Effector memory CD8-positive, alpha-beta T cell (primary cell): ENCODE results near the gene ZNF618.
A peak's percentile ranks its signal among the peaks of the same experiment; 100 is the strongest.

ENCODE experiments used
- ATAC-seq: fragments of 150-1000 bp; cut with Tn5 transposase; replicated peaks from 2 replicates; pipeline ENCODE4 v1.10.0; 2021; ENCODE audit warnings: mild to moderate bottlenecking, moderate library complexity
- DNase-seq, 3 experiments: peaks; one replicate each; pipeline ENCODE4 v3.0.0; 2021
- H3K27ac Mint-ChIP-seq, 2 donors: one replicate each; pipeline ENCODE4 v1.8.0; 2022; ENCODE audit warnings: mild to moderate bottlenecking in 2 of 2, mixed read lengths in 2 of 2, moderate library complexity in 2 of 2
- H3K27me3 Mint-ChIP-seq, 2 donors: one replicate each; pipeline ENCODE4 v1.8.0; 2022; ENCODE audit warnings: mixed read lengths in 2 of 2
- H3K36me3 Mint-ChIP-seq: one replicate; pipeline ENCODE4 v1.8.0; 2022; ENCODE audit warnings: mild to moderate bottlenecking, moderate library complexity, mixed read lengths; ENCODE audit not compliant: insufficient read depth
- H3K4me1 Mint-ChIP-seq, 2 donors: one replicate each; pipeline ENCODE4 v1.8.0; 2022; ENCODE audit warnings: low read depth in 2 of 2, mixed read lengths in 2 of 2
- H3K4me3 Mint-ChIP-seq, 2 donors: one replicate each; pipeline ENCODE4 v1.8.0; 2022; ENCODE audit warnings: mild to moderate bottlenecking in 2 of 2, mixed read lengths in 2 of 2, moderate library complexity in 2 of 2
- H3K9me3 Mint-ChIP-seq, 2 donors: one replicate each; pipeline ENCODE4 v1.8.0; 2022; ENCODE audit warnings: mixed read lengths in 2 of 2

Gene ZNF618

GRCh38 chr9:114085387-114085789 lies 209.3 kb downstream of the ZNF618 start:
- Mint-ChIP-seq H3K9me3 (no peaks in the 10 kb centered on the region), H3K27me3 (peaks cover 9 to 76% of the 10 kb centered on the region in 2 donors), H3K4me1 (no peaks in the 10 kb centered on the region), H3K27ac (no peak overlapping the region), H3K4me3 (no peak overlapping the region), H3K36me3 (no peaks in the 10 kb centered on the region)
- ATAC-seq: no peak
- no peak for DNase-seq

GRCh38 chr9:114086009-114086408 lies 209.9 kb downstream of the ZNF618 start:
- no peaks in the 10 kb centered on the region for H3K9me3 Mint-ChIP-seq
- H3K27ac Mint-ChIP-seq: no peak overlapping the region
- no peaks in the 10 kb centered on the region for H3K36me3 Mint-ChIP-seq
- peaks cover 14 to 77% of the 10 kb centered on the region in 2 donors for H3K27me3 Mint-ChIP-seq
- ATAC-seq (no peak), DNase-seq (no peak)
- H3K4me3 Mint-ChIP-seq: no peak overlapping the region
- H3K4me1 Mint-ChIP-seq: no peaks in the 10 kb centered on the region

GRCh38 chr9:114086607-114087006 lies 210.5 kb downstream of the ZNF618 start:
- Mint-ChIP-seq H3K36me3 (no peaks in the 10 kb centered on the region), H3K4me3 (no peak overlapping the region), H3K9me3 (no peaks in the 10 kb centered on the region), H3K27me3 (peaks cover 14 to 77% of the 10 kb centered on the region in 2 donors), H3K27ac (no peak overlapping the region), H3K4me1 (no peaks in the 10 kb centered on the region)
- ATAC-seq: no peak
- no peak for DNase-seq

GRCh38 chr9:114087721-114088120 lies 211.6 kb downstream of the ZNF618 start:
- no peaks in the 10 kb centered on the region for H3K9me3 Mint-ChIP-seq
- DNase-seq (no peak), ATAC-seq (no peak)
- H3K4me1 Mint-ChIP-seq: no peaks in the 10 kb centered on the region
- no peak overlapping the region for H3K27ac Mint-ChIP-seq
- no peak overlapping the region for H3K4me3 Mint-ChIP-seq
- peaks cover 16 to 84% of the 10 kb centered on the region in 2 donors for H3K27me3 Mint-ChIP-seq
- no peaks in the 10 kb centered on the region for H3K36me3 Mint-ChIP-seq

GRCh38 chr9:114088571-114089170 lies 212.6 kb downstream of the ZNF618 start:
- Mint-ChIP-seq H3K27ac (no peak overlapping the region), H3K36me3 (no peaks in the 10 kb centered on the region), H3K4me1 (no peaks in the 10 kb centered on the region), H3K9me3 (no peaks in the 10 kb centered on the region), H3K4me3 (no peak overlapping the region), H3K27me3 (peaks cover 26 to 94% of the 10 kb centered on the region in 2 donors)
- DNase-seq (no peak), ATAC-seq (no peak)

GRCh38 chr9:114089206-114089840 lies 213.2 kb downstream of the ZNF618 start:
- DNase-seq (no peak), ATAC-seq (no peak)
- peaks cover 28 to 97% of the 10 kb centered on the region in 2 donors for H3K27me3 Mint-ChIP-seq
- H3K36me3 Mint-ChIP-seq: no peaks in the 10 kb centered on the region
- H3K27ac Mint-ChIP-seq: no peak overlapping the region
- no peak overlapping the region for H3K4me3 Mint-ChIP-seq
- H3K9me3 Mint-ChIP-seq: no peaks in the 10 kb centered on the region
- no peaks in the 10 kb centered on the region for H3K4me1 Mint-ChIP-seq

- Mint-ChIP-seq H3K36me3 (no peaks in the 10 kb centered on the region), H3K9me3 (no peaks in the 10 kb centered on the region), H3K4me3 (no peak overlapping the region), H3K27me3 (peaks cover 40 to 98% of the 10 kb centered on the region in 2 donors), H3K27ac (peak overlapping the region in 1 of 2 donors; percentile 25), H3K4me1 (no peaks in the 10 kb centered on the region)
- DNase-seq: no peak
- no peak for ATAC-seq
Observed at GRCh38 chr9:114090798-114091197, 214.7 kb downstream of the ZNF618 start.

- Mint-ChIP-seq H3K27me3 (peaks cover 48 to 98% of the 10 kb centered on the region in 2 donors), H3K4me1 (peaks cover under 1 to 5% of the 10 kb centered on the region in 2 donors), H3K9me3 (no peaks in the 10 kb centered on the region), H3K36me3 (no peaks in the 10 kb centered on the region), H3K4me3 (no peak overlapping the region), H3K27ac (no peak overlapping the region)
- DNase-seq (no peak), ATAC-seq (no peak)
Observed at GRCh38 chr9:114091711-114092110, 215.6 kb downstream of the ZNF618 start.

- no peak overlapping the region for H3K4me3 Mint-ChIP-seq
- H3K27me3 Mint-ChIP-seq: peaks cover 55 to 98% of the 10 kb centered on the region in 2 donors
- DNase-seq (no peak), ATAC-seq (no peak)
- peaks cover 4 to 7% of the 10 kb centered on the region in 2 donors for H3K4me1 Mint-ChIP-seq
- no peak overlapping the region for H3K27ac Mint-ChIP-seq
- H3K36me3 Mint-ChIP-seq: no peaks in the 10 kb centered on the region
- no peaks in the 10 kb centered on the region for H3K9me3 Mint-ChIP-seq
Observed at GRCh38 chr9:114092336-114092735, 216.2 kb downstream of the ZNF618 start.

- no peaks in the 10 kb centered on the region for H3K9me3 Mint-ChIP-seq
- peaks cover 59 to 97% of the 10 kb centered on the region in 2 donors for H3K27me3 Mint-ChIP-seq
- no peak overlapping the region for H3K27ac Mint-ChIP-seq
- H3K4me3 Mint-ChIP-seq: no peak overlapping the region
- peaks cover 8 to 11% of the 10 kb centered on the region in 2 donors for H3K4me1 Mint-ChIP-seq
- H3K36me3 Mint-ChIP-seq: no peaks in the 10 kb centered on the region
- DNase-seq: no peak
- ATAC-seq: no peak
Observed at GRCh38 chr9:114093031-114093471, 216.9 kb downstream of the ZNF618 start.

- no peaks in the 10 kb centered on the region for H3K36me3 Mint-ChIP-seq
- H3K9me3 Mint-ChIP-seq: no peaks in the 10 kb centered on the region
- H3K4me3 Mint-ChIP-seq: no peak overlapping the region
- DNase-seq (no peak), ATAC-seq (no peak)
- peaks cover 60 to 91% of the 10 kb centered on the region in 2 donors for H3K27me3 Mint-ChIP-seq
- H3K27ac Mint-ChIP-seq: no peak overlapping the region
- H3K4me1 Mint-ChIP-seq: peaks cover 8 to 11% of the 10 kb centered on the region in 2 donors
Observed at GRCh38 chr9:114093761-114094505, 217.8 kb downstream of the ZNF618 start.

- H3K27ac Mint-ChIP-seq: no peak overlapping the region
- no peak for DNase-seq
- H3K9me3 Mint-ChIP-seq: no peaks in the 10 kb centered on the region
- H3K4me1 Mint-ChIP-seq: peaks cover 8 to 11% of the 10 kb centered on the region in 2 donors
- no peak overlapping the region for H3K4me3 Mint-ChIP-seq
- no peaks in the 10 kb centered on the region for H3K36me3 Mint-ChIP-seq
- ATAC-seq: no peak
- peaks cover 57 to 91% of the 10 kb centered on the region in 2 donors for H3K27me3 Mint-ChIP-seq
Observed at GRCh38 chr9:114094971-114095370, 218.9 kb downstream of the ZNF618 start.

- ATAC-seq (no peak), DNase-seq (no peak)
- H3K9me3 Mint-ChIP-seq: no peaks in the 10 kb centered on the region
- no peak overlapping the region for H3K4me3 Mint-ChIP-seq
- H3K36me3 Mint-ChIP-seq: no peaks in the 10 kb centered on the region
- peaks cover 8 to 11% of the 10 kb centered on the region in 2 donors for H3K4me1 Mint-ChIP-seq
- H3K27ac Mint-ChIP-seq: no peak overlapping the region
- peaks cover 51 to 84% of the 10 kb centered on the region in 2 donors for H3K27me3 Mint-ChIP-seq
Observed at GRCh38 chr9:114096041-114096511, 220.0 kb downstream of the ZNF618 start.
